Ramos (cell line): ENCODE results near the gene PPP1R3E.

Source experiments
- in situ Hi-C: fragments of 300-500 bp; cut with MboI; formaldehyde crosslinking; loops from one replicate; pipeline ENCODE4 v1.14.3; 2022; ENCODE audit warnings: low sequenced_read_pairs; ENCODE audit not compliant: unreplicated experiment

The PPP1R3E gene

DNA sequence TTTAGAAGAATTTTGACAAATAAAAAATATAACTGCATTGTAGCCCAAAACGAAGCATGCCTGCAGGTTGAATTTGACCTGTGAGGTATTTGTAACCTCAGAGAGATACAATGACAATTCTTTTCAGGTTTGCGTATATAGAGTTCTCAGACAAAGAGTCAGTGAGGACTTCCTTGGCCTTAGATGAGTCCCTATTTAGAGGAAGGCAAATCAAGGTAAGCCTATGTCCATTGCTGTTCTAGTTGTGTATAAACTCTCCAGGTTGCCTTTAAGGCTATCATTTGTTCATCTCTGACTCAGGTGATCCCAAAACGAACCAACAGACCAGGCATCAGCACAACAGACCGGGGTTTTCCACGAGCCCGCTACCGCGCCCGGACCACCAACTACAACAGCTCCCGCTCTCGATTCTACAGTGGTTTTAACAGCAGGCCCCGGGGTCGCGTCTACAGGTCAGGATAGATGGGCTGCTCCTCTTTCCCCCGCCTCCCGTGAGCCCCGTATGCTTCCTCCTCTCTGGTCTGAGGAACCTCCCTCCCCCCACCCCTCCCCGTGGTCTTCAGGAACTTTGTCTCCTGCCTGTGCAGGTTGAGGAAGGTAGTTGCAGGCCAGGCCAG, 21.3 kb upstream of the PPP1R3E start:
- in situ Hi-C loops = loop anchor here (10.0 to 25.0 kb wide), 2 partner anchors 231 to 838 kb away; partner anchors contain the start of genes IRF9, REC8, THTPA and ZFHX2

DNA sequence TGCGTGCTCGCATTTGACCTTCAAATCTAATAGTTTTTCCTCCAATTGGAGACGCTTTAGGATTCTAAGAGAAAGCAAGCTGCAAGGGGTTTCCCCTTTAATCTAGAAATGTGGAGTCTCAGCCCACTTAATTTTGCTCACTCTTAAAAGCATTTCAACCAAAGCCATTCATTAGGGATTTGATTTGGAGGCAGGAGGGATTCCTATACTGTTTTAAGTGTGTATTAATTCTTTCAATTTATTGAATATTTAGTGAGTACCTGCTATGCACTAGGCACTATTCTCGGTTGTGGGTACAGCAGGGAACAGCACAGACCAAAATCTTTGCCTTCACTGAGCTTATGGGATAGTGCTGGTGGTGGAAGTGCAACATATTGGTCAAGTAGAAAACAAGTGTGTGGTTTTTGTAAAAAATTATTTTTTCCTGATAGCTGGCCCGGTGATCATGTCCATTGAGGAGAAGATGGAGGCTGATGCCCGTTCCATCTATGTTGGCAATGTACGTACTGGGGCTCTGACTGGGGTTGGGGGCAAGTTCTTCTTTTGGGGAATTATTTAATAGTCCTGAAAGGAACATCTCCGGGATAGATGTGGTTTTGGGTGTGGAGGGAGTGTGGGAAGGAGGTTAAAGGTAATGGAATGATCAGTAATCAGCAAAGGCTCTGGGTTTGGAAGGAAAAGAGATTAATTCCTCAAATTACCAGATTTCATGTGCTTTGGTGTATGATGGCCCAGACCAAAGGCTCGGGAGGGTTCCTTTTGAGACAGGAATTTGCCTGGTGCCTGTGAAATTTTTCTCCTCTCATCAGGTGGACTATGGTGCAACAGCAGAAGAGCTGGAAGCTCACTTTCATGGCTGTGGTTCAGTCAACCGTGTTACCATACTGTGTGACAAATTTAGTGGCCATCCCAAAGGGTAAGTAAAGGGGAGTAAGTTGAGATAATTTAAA, 20.2 kb upstream of the PPP1R3E start:
- in situ Hi-C loops = loop anchor here (10.0 to 25.0 kb wide), 2 partner anchors 232 to 839 kb away; partner anchors contain the start of genes IRF9, REC8, THTPA and ZFHX2

DNA sequence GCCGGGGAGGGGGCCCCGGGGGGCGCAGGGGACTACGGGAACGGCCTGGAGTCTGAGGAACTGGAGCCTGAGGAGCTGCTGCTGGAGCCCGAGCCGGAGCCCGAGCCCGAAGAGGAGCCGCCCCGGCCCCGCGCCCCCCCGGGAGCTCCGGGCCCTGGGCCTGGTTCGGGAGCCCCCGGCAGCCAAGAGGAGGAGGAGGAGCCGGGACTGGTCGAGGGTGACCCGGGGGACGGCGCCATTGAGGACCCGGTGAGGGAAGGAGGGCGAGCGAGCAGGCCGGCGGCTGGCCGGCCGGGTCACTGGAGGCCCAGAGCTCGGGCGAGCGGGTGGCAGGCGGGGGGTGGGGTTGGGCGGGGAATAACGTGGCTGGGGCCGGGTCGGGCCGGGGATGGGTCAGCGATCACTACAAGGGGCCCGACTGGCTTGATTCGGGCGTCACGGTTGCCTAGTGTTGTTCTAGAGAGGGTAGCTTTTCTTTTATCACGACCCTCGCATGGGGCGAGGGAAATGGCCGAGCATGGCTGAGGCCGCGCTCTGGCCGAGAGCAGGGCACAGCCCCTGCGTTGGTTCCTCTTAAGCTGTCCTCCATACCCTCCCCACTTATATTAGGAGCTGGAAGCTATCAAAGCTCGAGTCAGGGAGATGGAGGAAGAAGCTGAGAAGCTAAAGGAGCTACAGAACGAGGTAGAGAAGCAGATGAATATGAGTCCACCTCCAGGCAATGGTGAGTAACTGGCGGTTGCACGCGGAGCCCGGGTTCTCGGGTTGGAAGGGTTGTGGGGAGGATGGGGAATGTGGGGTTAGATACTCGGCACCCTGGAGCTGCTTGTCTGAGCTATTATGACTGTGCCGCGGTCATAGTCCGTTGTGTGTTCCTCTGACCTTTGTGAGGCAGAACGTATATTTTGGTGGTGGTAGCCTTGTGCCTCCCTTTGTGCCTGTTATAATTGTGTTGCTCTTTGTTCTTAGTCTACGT, 19.2 kb upstream of the PPP1R3E start:
- in situ Hi-C loops = loop anchor here (10.0 to 25.0 kb wide), 2 partner anchors 233 to 840 kb away; partner anchors contain the start of genes IRF9, REC8, THTPA and ZFHX2

DNA sequence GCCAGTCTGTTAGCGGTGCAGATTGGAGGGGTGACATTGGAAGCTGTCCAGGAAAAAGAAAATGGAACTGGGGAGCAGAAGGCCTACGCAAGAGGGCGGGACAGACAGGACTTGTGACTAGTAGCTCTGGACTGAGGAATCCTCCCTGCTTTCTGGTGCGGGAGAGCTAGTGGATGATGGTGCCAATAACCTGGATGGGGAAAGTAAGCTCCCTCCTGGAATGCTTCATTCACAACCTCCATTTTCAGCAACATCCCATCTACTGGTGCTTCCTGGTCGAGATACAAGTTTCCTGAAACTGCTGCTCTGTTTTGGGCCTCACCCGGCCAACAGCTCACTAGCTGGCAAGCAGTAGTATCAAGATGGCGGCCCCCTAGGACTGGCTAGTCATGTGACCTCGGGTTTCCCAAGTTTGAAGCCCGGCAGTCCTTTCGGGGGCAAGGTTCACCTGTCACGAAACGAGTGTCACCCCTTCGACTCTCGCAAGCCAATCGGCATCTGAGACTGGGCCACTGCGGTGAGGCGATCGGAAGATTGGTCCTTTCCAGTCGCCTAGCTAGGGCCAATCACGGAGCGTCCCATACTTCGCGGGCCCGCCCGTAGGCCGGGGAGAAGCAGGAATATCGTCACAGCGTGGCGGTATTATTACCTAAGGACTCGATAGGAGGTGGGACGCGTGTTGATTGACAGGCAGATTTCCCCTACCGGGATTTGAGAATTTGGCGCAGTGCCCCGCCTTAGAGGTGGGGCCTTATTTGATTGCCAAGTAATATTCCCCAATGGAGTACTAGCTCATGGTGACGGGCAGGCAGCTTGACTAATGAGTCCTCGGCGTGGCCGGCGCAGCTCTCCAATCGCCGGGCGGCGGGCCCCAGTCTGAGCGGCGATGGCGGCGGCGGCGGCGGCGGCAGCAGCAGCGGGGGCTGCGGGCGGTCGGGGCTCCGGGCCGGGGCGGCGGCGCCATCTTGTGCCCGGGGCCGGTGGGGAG, 18.2 kb upstream of the PPP1R3E start, which contains the start of gene PABPN1:
Gene PABPN1, plus strand, starts transcription at position 874 of the 988 bp plus-strand sequence. Its CDS starts 13 bp downstream, at position 887.
- in situ Hi-C loops = loop anchor here (10.0 to 25.0 kb wide), 2 partner anchors 234 to 841 kb away; partner anchors contain the start of genes IRF9, REC8, THTPA and ZFHX2

DNA sequence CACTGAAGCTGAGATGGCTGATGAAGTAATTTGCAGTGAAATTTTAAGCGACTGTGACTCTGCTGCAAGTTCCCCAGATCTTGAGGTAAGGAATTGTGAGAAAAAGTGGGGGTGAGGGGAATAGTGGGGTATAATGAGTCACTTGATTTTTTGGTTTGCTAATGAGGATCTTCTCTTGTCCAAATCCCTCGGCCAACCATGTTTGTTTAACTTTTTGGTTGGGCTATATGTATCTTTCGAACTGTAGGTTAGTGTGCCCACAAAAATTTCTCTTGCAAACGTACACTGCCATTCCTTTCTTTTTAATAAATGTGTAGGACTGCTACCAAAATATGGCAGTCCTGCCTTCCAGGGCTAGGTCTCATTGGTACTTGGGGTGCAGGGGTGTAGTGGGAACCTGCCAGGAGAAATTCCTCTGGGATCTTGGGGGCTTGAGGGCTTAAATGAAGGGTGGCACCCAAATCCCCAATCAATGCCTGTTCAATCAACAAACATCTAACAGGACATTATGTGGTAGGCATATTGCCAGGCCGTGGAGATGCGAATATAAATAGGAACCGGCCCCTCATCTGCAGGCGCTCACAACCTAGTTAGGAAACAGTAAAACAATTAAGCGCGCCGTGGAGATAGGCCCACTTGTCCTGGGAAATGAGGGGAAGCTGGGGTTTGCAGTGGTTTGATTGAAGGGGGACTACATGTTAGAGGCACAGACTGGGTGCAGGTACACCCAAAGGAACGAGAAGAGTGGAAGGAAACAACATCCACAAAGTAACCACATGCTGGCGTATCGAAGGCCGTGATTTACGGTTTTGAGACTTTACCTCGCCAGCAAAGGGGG, 17.3 kb upstream of the PPP1R3E start:
- in situ Hi-C loops = loop anchor here (10.0 to 25.0 kb wide), 2 partner anchors 235 to 842 kb away; partner anchors contain the start of genes IRF9, REC8, THTPA and ZFHX2

DNA sequence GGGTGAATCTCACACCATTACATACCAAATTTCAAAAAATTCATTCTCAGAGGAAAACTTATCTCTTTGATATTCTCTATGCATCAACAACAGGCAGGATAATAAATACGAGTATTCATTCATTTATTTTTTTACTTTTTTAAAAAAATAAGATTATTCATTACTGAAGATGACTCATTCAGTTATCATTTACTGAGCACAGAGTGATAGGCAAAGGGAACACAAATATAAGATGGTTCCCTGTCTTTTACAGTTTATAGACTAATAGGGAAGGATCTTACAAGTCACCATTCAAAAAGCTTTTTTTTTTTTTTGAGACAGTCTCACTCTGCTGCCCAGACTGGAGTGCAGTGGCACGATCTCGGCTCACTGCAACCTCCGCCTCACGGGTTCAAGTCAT, 13.6 kb upstream of the PPP1R3E start:
- in situ Hi-C loops = loop anchor here (25.0 kb wide), 1 partner anchor 846 kb away; the partner anchor contains the start of genes IRF9 and REC8

DNA sequence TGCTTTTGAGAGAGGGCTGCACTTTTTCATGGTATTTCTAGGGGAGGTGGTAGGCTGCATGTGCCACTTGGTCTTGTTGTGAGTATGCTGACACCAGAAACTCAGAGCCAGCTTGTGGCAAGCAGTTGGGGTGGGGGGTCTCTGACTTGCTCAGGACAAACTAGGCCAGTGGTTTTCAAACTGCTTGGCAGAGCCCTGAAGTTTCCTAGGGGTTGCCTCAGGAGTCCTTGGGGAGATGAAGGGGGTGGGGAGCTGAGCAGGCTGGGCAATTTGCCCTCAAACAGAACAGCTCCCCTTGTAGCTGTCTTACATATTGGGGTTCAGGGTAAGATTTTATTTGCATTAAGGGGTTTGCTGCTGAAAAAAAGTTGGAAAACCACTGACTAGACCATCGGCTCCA, 7.9 kb upstream of the PPP1R3E start:
- in situ Hi-C loops = loop anchor here (25.0 kb wide), 1 partner anchor 852 kb away; the partner anchor contains the start of genes IRF9 and REC8

DNA sequence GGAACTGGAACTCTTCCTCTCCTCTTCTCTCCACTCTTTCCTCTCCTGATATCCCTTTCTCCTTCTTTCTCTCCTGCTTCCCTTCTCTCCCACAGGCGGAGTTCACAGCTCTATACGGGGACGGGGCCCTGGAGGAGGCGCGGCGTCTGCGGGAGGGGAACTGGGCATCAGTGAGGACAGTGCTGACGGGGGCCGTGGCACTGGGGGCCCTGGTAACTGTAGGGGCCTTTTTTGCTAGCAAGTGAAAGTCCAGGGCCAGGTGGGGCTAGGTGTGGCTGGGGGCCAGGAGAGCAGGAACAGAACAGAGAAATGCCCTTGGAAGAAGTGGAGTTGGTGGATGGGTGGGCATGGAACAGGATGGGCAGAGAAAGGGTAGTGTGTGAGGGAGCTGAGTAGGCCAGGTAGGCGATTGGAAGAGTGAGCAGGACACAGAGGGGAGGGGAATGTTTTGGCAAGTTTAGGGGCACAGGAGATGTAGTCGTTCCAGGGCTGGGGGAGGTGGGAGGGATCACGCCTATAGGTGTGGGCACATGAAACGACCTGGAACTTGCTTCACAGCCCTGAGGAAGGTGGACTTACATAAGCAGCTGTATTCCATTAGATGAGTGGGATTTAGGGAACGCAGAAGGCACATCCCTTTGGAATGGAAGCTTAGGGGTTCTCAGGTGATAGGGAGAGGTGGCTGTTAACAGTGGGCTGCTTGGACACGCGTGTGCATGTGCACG, 6.2 kb upstream of the PPP1R3E start:
- in situ Hi-C loops = loop anchor here (10.0 to 25.0 kb wide), 2 partner anchors 256 to 853 kb away; partner anchors contain the start of genes AP1G2, IRF9 and REC8

DNA sequence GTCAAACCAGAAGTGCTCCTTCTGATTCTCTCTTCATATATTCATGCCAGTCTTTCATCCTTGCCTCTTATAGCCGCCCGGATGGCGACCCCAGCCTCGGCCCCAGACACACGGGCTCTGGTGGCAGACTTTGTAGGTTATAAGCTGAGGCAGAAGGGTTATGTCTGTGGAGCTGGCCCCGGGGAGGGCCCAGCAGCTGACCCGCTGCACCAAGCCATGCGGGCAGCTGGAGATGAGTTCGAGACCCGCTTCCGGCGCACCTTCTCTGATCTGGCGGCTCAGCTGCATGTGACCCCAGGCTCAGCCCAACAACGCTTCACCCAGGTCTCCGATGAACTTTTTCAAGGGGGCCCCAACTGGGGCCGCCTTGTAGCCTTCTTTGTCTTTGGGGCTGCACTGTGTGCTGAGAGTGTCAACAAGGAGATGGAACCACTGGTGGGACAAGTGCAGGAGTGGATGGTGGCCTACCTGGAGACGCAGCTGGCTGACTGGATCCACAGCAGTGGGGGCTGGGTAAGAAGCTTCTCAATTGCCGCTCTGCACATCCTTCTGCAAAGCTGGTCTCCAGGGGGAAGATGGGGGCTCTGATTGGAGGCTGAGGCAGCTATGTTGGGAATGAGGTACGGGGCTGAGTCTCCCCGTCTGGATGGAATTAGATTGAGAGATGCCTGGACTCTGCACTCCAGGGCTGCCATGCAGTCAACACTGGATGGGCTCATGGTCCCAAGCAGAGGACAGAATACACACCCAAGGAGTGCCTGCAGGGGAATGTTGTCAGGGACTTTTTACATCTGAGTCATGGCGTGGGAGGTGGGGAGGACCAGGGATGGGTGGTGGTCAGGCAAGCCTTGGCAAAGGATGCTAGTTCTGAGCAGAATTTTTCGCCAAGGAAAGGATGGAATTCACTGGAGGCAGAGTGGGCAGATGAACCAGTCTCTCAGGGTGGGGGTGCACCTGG, 5.3 kb upstream of the PPP1R3E start:
- in situ Hi-C loops = loop anchor here (10.0 to 25.0 kb wide), 2 partner anchors 257 to 854 kb away; partner anchors contain the start of genes AP1G2, IRF9 and REC8

DNA sequence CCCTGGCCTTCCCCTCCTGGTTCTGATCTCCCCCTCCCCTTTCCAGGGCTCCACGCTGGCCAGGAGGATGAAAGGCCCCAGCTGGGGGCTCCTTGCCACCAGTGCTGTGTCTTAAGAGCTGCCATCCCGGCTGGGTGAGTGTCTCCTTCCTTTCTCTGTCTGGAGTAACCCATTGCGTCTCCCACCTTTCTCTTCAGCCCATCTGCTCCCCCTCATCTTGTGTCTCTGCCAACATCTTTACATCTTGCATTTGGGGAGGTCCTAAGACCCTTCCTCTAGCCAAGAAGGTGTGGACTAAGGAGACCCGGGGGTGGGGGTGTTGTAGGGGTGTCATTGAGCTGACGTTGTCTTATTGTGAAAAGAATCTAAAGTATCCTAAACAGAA, 4.5 kb upstream of the PPP1R3E start:
- in situ Hi-C loops = loop anchor here (10.0 to 25.0 kb wide), 2 partner anchors 258 to 855 kb away; partner anchors contain the start of genes AP1G2, IRF9 and REC8

DNA sequence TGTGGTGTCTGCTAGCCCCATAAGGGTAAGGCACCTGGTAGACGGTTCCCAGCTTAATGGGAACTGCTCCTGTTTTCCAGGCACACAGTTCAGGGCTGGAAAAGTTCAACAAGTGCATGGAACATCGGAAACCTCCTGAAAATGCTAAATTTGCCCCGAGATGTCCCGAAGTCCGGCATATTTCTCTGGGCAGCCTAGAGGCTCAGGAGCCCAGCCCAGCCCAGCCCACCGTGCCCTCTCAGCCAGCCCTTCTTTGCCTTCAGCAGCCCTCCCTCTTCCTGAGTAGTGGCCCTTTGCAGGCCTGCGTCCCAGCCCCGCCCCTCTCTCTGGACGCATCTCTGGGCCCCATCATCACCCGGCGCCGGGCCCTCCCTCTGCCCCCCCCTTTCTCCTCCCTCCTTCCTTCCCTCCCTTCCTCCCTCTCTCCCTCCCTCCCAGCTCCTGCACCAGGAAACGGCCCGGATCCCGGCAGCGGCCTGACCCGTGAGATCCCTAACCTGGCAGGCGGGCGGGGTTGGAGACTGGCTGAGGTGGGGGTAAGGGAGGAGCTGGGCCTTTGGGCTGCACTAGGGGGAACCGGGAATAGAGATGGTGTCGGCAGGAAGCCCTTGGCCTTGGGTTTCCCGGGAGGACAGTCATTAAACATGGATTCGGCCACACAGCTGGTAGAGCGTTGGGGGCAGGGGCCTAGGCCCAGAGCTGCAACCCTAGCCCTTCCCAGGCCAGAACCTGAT, 3.9 kb upstream of the PPP1R3E start, which contains the start of gene BCL2L2:
Gene BCL2L2, plus strand, starts transcription at position 422 of the 734 bp plus-strand sequence. CDS start 935 bp downstream, outside the sequence.
- in situ Hi-C loops = loop anchor here (10.0 to 25.0 kb wide), 2 partner anchors 258 to 856 kb away; partner anchors contain the start of genes AP1G2, IRF9 and REC8

DNA sequence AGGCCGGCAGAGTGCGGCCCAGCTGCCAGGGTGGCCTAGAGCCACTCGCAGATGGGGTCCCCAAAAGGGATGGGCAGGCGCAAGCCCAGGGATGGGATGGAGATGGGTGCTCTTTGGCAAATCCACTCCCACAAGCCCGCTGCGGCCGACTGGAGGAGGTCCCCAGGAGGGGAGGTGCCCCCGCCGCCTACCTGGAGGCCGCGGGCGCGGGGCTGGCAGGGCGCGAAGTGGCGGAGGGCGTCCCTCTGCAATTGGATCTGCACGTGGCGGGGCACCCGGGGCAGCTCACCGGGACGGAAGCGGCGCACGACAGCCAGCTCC, 730 bp downstream of the PPP1R3E start:
- in situ Hi-C loops = loop anchor here (10.0 to 25.0 kb wide), 2 partner anchors 263 to 860 kb away; partner anchors contain the start of genes AP1G2, IRF9 and REC8

DNA sequence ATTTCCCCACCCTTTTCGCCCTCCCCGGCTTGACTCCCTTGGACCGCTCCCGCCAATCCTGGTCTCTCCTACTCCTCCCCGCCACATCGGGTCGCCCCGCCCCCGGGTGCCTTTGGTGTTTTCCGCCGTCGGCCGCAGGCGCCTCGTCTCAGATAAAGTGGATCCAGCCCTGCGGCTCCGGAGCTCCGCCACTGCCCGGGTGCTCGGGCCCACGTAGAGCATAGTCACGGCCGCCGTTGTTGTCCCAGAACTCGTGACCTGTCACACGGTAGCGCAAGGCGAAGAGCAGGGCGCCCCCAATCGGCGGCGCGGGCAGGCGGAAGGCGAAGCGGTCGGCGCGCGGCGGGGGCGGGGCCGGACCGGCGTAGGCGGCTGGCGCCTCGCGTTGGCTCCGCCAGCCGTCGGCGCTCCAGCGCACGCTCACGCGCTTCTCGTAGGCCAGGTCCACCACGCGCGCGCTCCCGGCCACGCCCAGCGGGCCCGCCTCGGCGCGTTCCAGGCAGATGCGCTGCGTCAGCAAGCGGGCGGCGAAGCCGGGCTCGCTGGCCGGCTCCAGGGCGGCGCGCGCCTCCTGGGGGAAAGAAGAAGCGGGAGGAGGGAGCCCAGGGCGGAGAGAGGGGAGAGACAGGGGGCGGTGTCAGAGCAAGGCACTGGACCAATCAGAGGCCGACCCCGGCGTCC, 1.2 kb downstream of the PPP1R3E start:
- in situ Hi-C loops = loop anchor here (10.0 to 25.0 kb wide), 2 partner anchors 263 to 861 kb away; partner anchors contain the start of genes AP1G2, IRF9 and REC8
